Stimulated activated effector memory CD8-positive, alpha-beta T cell treated with anti-CD3 and anti-CD28 coated beads, Interleukin-12 subunit alpha, Interleukin-12 subunit beta, amount 100 ng/mL, for 72 hours (primary cell): ENCODE data around the gene SPCS2.
"Not testable (repeated sequence)": the region's sequence is repeated elsewhere in the genome, so short reads cannot be mapped to it uniquely, and the experiment has no call there.

Experiments
- ATAC-seq: fragments of 150-1000 bp; cut with Tn5 transposase; 2 replicates; pipeline ENCODE4 v1.10.0; 2021
- DNase-seq, 2 donors: peaks; one replicate each; pipeline ENCODE4 v3.0.0; 2021 to 2022; ENCODE audit warnings: low spot score in 2 of 2
- H3K27ac Mint-ChIP-seq: one replicate; pipeline ENCODE4 v1.8.0; 2022; ENCODE audit warnings: mild to moderate bottlenecking, mixed read lengths
- H3K36me3 Mint-ChIP-seq: one replicate; pipeline ENCODE4 v1.8.0; 2022; ENCODE audit warnings: mild to moderate bottlenecking, mixed read lengths
- H3K4me1 Mint-ChIP-seq: one replicate; pipeline ENCODE4 v1.8.0; 2022; ENCODE audit warnings: mixed read lengths
- H3K4me3 Mint-ChIP-seq: one replicate; pipeline ENCODE4 v1.8.0; 2022; ENCODE audit warnings: mild to moderate bottlenecking, mixed read lengths
- H3K9me3 Mint-ChIP-seq: one replicate; pipeline ENCODE4 v1.8.0; 2022; ENCODE audit warnings: mixed read lengths

The SPCS2 gene

DNA sequence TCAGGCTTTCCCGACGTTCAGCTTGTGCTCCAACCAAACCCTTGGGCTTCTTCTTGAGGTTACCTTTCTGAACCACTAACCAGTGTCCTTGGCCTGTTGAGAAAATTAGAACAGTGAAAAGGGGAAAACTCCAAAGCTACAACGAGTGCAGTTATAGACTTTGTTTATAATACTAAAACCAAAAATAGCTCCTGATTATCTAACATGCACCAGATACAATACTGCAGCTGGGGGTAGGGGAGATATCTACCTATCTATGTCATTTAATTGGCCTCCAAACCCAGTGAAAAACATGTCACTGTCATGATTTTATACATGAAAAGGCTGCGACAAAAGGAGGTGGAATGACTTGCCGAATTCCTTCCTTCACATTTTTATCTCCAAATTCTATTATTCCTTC, 12.1 kb upstream of the SPCS2 start:
- H3K27ac Mint-ChIP-seq, result no peak overlapping the region
- no peak overlapping the region for H3K4me3 Mint-ChIP-seq
- DNase-seq, result no peak
- H3K36me3 Mint-ChIP-seq, result peaks cover 33% of the 10 kb centered on the region
- no peaks in the 10 kb centered on the region for H3K9me3 Mint-ChIP-seq
- ATAC-seq, result no peak
- H3K4me1 Mint-ChIP-seq, result peaks cover 17% of the 10 kb centered on the region

DNA sequence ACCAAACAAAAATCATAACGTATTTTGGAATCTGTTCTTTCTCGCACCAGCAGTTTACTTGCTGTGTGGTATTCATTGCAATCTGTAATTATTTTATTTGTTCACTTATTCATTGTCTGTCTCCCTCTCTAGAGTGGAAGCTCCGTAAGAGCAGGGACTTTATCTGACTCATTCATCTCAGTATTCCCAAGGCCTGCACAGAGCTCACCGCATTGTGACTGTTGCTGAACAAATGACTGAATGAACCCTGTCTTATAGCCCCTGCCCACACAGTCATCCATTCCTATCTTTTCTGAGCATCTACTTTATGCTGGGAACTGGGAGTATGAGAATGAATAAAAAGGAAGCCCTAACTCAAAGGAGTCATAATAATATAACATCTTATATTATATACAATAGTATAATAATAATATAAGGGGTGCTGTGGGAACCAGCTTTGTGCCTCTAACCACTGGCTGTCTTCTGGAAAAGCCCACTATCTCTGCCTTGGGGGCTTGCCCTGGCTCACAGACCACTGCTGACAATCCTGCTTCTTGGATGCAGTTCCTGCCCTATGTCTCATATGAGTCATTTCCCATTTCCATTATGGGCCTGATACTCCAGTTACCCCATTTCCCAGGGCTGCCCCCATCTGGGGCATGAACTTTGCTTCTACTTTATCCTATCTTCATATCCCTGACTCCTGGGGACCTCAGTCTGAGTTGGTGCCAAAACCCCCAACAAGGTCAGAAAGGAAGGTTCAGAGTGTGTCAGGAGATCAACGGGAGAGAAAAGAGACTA, 11.2 kb upstream of the SPCS2 start:
- ATAC-seq (no peak), DNase-seq (no peak)
- Mint-ChIP-seq H3K9me3 (no peaks in the 10 kb centered on the region), H3K4me1 (peaks cover 18% of the 10 kb centered on the region), H3K4me3 (no peak overlapping the region), H3K36me3 (peaks cover 30% of the 10 kb centered on the region), H3K27ac (no peak overlapping the region)

DNA sequence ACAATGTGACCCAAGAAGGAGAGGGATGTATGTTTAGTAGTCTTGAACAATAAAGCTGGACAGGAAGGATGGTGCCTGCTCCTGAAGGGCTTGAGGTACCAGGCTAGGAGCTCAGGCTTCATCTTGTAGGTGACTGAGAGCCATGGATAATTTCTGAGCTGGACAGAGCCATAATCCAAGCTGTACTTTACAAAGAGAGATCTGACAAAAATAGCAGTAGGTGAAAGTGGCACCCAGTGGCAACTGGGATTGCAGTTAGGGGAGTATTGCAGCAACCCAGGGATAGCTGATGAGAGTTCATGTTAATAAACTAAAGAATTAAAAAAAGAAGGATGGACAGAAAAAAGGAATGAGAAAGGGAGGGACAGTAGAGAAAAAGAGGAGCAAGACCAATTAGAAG, 7.6 kb upstream of the SPCS2 start:
- Mint-ChIP-seq H3K4me3 (no peak overlapping the region), H3K27ac (peak overlapping the region; percentile 81), H3K36me3 (peaks cover 28% of the 10 kb centered on the region), H3K4me1 (peaks cover 30% of the 10 kb centered on the region), H3K9me3 (no peaks in the 10 kb centered on the region)
- DNase-seq, result no peak
- no peak for ATAC-seq

DNA sequence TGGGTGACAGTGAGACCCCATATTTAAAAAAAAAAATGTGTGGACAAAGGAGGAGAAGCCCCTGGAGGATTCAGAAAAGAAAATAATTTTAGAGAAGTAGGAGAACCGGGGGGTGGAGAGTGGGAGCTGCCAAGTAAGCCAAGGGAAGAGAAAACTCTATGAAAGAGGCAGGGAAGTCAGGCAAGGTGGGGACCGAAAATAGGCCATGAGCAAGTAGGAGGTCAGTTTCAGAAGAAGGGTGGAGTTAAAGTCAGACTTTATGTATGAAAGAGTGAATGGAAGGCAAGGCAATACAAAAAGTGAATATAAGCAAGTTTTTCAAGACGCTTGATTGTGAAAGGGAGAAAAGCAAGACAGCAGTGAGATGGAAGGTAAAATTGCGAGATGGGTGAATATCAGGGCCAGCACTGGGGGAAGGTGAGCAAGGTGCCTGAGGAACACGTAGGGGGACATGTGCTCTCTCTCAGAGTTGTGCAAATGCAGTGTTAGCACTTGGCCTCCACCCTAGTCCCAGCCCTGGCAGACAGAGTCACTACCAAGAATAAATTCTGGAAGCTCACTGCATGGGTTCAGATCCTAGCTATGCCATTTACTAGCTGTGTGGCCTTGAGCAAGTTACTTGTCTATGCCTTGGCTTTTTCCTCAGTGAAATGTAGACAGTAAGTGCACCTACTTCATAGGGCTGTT, 6.8 kb upstream of the SPCS2 start:
- no peaks in the 10 kb centered on the region for H3K9me3 Mint-ChIP-seq
- H3K4me3 Mint-ChIP-seq, result peak overlapping the region; percentile 18
- no peak for ATAC-seq
- peaks cover 21% of the 10 kb centered on the region for H3K36me3 Mint-ChIP-seq
- no peak for DNase-seq
- H3K27ac Mint-ChIP-seq, result peak overlapping the region; percentile 81
- peaks cover 30% of the 10 kb centered on the region for H3K4me1 Mint-ChIP-seq

DNA sequence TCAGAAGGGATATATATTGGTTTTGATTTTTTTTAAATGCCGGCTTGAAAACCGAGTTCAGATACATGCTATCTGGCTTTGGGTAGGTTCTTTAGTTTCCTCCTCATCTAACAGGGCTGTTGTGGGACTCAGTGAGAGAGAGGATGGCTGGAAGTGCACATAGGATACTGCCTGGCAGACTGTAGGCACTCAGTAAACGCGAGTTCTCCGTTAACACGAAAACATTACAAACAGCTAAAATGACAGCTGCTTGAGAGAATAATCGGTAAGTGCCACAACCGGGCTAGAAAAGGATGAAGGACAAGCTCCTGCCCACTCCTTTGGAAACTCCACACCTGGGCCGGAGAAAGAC, 544 bp upstream of the SPCS2 start:
- DNase-seq (no peak), ATAC-seq (peak; percentile 27)
- Mint-ChIP-seq H3K4me1 (peaks cover 45% of the 10 kb centered on the region), H3K9me3 (no peaks in the 10 kb centered on the region), H3K36me3 (peaks cover 52% of the 10 kb centered on the region), H3K27ac (peak overlapping the region; percentile 97), H3K4me3 (peak overlapping the region; percentile 85)

DNA sequence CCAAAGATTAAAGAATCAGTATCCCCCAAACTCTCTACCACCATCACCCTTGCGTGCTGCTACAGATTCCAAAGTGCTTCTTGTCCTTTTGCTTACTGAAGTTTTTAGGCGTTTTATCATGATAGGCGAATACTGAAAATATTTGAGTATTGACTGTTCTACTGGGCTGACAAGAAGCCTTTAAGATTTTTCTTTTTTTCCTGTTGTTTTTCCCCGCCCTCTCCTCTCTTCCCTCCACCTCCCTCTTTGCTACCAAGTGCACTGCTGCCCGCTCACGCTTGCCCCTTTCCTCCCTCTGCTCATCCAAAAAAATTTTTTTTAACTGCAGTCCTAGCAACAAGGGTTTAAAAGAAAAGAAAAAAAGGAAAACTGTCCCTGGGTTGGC, 679 bp downstream of the SPCS2 start:
- peak overlapping the region; percentile 85 for H3K4me3 Mint-ChIP-seq
- H3K4me1 Mint-ChIP-seq, result peaks cover 50% of the 10 kb centered on the region
- no peaks in the 10 kb centered on the region for H3K9me3 Mint-ChIP-seq
- H3K36me3 Mint-ChIP-seq, result peaks cover 65% of the 10 kb centered on the region
- DNase-seq (no peak), ATAC-seq (no peak)
- peak overlapping the region; percentile 97 for H3K27ac Mint-ChIP-seq

DNA sequence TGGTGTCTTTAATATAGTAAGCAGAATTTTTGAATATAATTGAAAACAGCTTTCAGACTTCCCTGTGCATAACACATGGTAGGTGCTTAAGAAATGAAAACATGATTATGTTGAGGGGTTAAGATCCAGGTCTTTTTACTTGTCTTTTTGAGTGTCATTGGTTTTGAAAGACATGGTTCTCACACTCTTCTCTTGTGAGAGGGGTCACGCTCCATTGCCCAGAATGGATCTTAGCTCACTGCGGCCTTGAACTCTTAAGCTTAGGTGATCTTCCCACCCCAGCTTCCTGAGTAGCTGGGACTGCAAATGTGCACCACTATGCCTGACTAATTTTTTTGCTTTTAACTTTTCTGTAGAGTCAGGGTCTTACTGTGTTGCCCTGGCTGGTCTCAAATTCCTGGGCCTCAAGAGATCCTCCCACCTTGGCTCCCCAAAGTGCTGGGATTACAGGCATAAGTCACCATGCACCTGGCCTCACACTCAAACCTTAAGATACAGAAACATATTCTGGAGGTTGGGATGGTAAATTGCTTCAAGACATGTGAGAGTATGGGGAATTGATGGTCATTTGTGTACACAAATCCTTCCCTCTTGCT, 1.4 kb downstream of the SPCS2 start:
- Mint-ChIP-seq H3K4me1 (peaks cover 57% of the 10 kb centered on the region), H3K27ac (peak overlapping the region; percentile 97), H3K9me3 (no peaks in the 10 kb centered on the region), H3K4me3 (peak overlapping the region; percentile 85), H3K36me3 (peaks cover 69% of the 10 kb centered on the region)
- no peak for DNase-seq
- ATAC-seq, result no peak

DNA sequence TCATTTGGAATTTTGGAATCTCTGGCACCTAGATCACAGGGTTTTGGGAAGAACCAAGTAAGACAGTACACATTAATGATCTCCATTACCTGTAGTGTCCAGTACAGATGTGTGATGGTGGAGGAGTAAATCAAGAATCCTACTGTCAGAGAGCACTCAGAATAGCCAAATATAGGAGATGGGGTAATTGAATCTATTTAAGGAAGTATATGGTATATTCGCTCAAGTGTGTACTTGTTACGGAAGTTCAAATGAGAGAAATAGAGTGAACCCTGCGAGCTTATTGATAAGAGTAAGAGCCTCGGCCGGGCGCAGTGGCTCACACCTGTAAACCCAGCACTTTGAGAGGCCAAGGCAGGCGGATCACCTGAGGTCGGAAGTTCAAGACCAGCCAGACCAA, 2.2 kb downstream of the SPCS2 start:
- DNase-seq (no peak), ATAC-seq (no peak)
- no peaks in the 10 kb centered on the region for H3K9me3 Mint-ChIP-seq
- peak overlapping the region; percentile 97 for H3K27ac Mint-ChIP-seq
- H3K4me3 Mint-ChIP-seq, result peak overlapping the region; percentile 85
- peaks cover 76% of the 10 kb centered on the region for H3K36me3 Mint-ChIP-seq
- H3K4me1 Mint-ChIP-seq, result peaks cover 65% of the 10 kb centered on the region

DNA sequence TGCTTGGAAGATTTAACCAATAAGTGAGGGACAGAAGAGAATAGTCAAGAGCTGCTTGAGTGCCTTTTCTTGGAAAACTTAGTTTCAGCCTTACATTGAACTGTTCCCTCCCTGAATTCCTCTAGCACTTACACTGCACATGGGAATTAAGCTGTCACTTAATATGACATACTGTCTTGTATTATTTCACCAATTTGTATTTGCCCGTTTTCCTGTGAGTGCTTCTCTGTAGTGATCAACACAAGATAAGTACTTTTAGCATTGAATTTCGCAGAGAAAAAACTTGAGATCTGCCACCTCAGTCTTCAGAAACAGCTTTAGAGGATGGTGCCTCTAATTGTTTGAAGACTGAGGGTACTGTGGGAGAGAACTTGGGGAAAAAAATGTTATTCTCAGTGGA, 3.7 kb downstream of the SPCS2 start:
- Mint-ChIP-seq H3K27ac (no peak overlapping the region), H3K36me3 (peaks cover 89% of the 10 kb centered on the region), H3K4me1 (peaks cover 77% of the 10 kb centered on the region), H3K4me3 (no peak overlapping the region), H3K9me3 (no peaks in the 10 kb centered on the region)
- no peak for DNase-seq
- ATAC-seq, result no peak

DNA sequence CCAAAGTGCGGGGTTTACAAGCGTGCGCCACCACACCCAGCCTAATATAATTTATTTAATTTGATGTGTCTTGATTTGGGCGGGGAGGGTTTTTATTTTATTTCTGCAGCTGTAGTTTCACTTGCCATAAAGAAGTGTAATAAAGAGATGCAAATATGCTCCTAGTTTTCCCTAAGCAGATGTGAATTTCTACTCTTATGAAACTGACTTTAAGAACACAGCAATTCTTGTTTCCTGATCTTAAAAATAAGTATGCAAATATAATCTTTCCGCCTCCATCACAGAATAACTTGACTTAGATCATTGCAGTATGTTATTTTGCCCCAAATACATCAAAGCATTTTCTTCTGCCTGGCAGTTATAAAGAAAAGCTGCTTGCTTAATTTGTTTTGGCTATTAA, 4.4 kb downstream of the SPCS2 start:
- H3K36me3 Mint-ChIP-seq, result peaks cover 94% of the 10 kb centered on the region
- no peak overlapping the region for H3K27ac Mint-ChIP-seq
- no peak for DNase-seq
- no peak overlapping the region for H3K4me3 Mint-ChIP-seq
- peaks cover 83% of the 10 kb centered on the region for H3K4me1 Mint-ChIP-seq
- H3K9me3 Mint-ChIP-seq, result no peaks in the 10 kb centered on the region
- no peak for ATAC-seq

DNA sequence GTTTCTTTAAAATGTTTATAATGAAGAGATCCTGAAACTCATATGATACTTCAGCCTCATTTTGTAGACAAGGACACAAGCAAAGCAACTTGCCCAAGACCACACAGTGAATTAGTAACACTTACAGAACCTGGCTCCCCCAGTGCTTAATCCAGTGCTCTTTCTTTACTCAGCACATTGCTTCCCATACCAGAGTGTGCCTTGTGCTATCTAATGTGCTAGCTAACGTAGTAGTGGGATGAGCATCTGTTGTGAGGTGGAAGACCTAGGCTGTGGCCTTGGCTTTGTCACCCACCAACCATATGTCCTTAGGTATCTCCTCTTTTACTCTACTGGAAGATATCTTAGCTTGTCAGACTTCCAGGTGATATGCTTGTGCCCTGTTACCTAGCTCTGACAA, 5.1 kb downstream of the SPCS2 start:
- no peak overlapping the region for H3K4me3 Mint-ChIP-seq
- no peak for DNase-seq
- H3K27ac Mint-ChIP-seq, result no peak overlapping the region
- no peak for ATAC-seq
- H3K9me3 Mint-ChIP-seq, result no peaks in the 10 kb centered on the region
- peaks cover 85% of the 10 kb centered on the region for H3K4me1 Mint-ChIP-seq
- peaks cover 94% of the 10 kb centered on the region for H3K36me3 Mint-ChIP-seq

DNA sequence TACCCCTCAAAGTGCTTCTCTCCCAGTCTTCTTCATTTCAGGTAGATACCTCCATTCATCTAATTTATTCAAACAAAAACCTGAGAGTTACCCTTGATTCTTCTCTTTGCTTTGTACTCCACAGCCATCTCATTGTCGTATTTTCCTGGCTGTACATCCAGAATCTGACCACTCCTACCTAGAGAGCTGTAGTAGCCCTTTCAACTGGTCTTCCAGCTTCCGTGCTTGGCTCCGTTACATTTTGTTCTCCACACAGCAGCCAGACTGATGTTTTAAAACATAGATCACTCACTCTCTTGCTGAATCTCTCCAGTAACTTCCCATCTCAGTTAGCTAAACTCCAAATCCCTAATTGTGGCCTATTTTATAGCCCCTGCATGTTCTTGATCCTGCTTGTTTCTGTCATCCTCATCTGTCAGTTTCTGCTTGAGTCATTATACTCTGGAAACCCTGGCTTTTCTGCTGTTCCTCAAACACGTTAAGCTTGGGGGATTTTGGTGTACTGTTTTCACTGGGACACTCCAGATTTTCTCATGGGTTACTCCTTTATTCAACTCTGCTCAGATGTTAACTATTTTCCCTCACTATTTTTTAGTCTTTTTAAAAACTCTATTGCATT, 7.4 kb downstream of the SPCS2 start:
- DNase-seq (no peak), ATAC-seq (no peak)
- H3K27ac Mint-ChIP-seq, result no peak overlapping the region
- peaks cover 89% of the 10 kb centered on the region for H3K36me3 Mint-ChIP-seq
- H3K9me3 Mint-ChIP-seq, result no peaks in the 10 kb centered on the region
- no peak overlapping the region for H3K4me3 Mint-ChIP-seq
- H3K4me1 Mint-ChIP-seq, result peaks cover 86% of the 10 kb centered on the region

DNA sequence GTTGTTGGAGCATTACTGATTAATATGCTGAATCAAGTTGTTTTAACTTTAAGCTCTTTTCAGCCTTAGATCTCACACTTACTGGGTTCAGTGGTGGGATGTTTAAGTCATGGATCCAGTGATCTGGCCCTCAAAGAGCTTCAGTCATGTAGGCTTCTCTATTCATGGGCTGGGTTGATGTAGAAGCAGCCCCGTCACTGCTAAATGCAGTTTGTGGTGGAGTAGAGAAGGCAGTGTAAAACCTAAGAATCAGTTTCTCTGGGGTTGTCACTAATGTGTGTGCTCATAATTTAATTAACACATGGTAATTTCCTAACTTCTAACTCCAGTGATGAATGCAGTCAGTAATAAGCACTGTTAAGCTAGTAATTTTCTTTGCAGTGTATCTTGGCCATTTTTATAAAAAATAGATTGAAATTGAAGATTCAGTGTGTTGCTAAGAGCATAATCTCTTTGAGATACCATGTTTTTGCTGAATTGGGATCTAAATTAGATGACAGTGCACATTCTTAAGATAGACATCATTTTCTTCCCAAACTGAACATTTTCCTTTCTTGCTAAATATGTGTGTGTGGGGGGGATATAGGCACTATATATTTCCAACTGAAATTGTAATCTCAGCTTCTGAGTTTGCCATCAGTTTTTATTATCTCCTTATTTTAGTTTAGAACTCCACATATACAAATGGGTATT, 9.0 kb downstream of the SPCS2 start:
- no peak overlapping the region for H3K4me3 Mint-ChIP-seq
- peaks cover 88% of the 10 kb centered on the region for H3K4me1 Mint-ChIP-seq
- peak; percentile 37 for ATAC-seq
- peaks cover 89% of the 10 kb centered on the region for H3K36me3 Mint-ChIP-seq
- H3K9me3 Mint-ChIP-seq, result no peaks in the 10 kb centered on the region
- H3K27ac Mint-ChIP-seq, result no peak overlapping the region
- DNase-seq, result no peak

DNA sequence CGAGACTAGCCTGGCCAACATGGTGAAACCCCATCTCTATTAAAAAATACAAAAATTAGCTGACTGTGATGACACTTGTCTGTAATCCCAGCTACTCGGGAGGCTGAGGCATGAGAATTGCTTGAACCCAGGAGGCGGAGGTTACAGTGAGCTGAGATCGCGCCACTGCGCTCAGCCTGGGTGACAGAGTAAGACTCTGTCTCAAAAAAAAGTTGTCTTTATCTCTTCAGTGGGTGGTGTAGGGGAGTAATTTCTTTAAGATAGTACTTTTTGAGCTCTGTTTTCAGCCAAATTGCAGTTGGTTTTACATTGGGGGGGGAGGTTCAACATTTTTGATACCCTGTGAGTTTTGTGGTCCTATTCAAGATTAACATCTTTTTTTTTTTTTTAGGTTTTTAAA, 11.1 kb downstream of the SPCS2 start:
- not testable (repeated sequence) for ATAC-seq, DNase-seq, H3K9me3 Mint-ChIP-seq, H3K4me3 Mint-ChIP-seq
- Mint-ChIP-seq H3K4me1 (peaks cover 79% of the 10 kb centered on the region), H3K27ac (peak overlapping the region; percentile 58), H3K36me3 (peaks cover 89% of the 10 kb centered on the region)

DNA sequence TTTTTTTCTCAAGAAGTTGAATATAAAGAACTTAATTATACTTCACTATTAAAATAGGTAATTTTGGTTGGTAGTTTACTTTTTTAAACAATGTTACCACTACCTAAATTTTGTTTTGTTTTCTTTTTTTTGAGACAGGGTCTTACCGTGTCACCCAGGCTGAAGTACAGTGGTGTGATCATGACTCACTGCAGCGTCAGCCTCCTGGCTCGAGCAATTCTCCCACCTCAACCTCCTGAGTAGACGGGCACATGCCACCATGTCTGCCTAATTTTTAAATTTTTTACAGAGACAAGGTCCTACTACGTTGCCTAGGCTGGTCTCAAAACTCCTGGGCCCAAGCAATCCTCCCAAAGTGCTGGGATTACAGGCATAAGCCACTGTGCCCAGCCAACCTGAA, 17.6 kb downstream of the SPCS2 start:
- Mint-ChIP-seq H3K36me3 (peaks cover 100% of the 10 kb centered on the region), H3K9me3 (no peaks in the 10 kb centered on the region), H3K4me1 (peaks cover 23% of the 10 kb centered on the region), H3K4me3 (no peak overlapping the region), H3K27ac (peak overlapping the region; percentile 26)
- ATAC-seq (no peak), DNase-seq (no peak)
